ENCODE results near the gene APEX1.

- TF ChIP-seq CTCF (conservative IDR thresholded peaks at IDR 0.05) (no peak), ZFX (IDR thresholded peaks at IDR 0.05) (no peak)
Observed at GRCh38 chr14:20499108-20499507, 44.1 kb downstream of the APEX1 start.

Data from C4-2B (cell line).